ENCODE measurements around the gene PPM1L.

The PPM1L gene

DNA sequence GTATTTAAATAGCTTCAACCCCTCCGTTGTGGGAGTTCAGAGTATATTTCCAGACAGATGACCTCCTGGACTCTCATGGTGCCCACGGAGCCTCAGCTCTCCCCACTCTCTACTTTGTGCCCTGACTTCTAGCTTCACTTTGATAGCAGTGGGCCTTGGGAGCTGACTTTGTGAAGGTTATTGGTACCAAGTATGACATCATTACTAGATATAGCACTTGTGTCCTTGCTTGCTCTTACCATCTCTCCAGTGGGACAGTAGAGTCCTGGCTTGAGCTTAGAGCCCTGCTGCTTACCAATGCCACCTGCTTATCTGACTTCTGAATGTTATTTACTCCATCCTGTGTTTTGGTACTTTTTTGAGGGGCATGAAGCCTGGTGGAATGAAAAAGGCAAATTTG, 53.4 kb downstream of the PPM1L start:
- ChIA-PET POLR2A (ENCODE audit: low non-redundant PET) (no interaction called here), CTCF (no interaction called here)
- TF ChIP-seq, protein P1, sequence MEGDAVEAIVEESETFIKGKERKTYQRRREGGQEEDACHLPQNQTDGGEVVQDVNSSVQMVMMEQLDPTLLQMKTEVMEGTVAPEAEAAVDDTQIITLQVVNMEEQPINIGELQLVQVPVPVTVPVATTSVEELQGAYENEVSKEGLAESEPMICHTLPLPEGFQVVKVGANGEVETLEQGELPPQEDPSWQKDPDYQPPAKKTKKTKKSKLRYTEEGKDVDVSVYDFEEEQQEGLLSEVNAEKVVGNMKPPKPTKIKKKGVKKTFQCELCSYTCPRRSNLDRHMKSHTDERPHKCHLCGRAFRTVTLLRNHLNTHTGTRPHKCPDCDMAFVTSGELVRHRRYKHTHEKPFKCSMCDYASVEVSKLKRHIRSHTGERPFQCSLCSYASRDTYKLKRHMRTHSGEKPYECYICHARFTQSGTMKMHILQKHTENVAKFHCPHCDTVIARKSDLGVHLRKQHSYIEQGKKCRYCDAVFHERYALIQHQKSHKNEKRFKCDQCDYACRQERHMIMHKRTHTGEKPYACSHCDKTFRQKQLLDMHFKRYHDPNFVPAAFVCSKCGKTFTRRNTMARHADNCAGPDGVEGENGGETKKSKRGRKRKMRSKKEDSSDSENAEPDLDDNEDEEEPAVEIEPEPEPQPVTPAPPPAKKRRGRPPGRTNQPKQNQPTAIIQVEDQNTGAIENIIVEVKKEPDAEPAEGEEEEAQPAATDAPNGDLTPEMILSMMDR (conservative IDR thresholded peaks at IDR 0.05; ENCODE audit: low read depth): no peak

DNA sequence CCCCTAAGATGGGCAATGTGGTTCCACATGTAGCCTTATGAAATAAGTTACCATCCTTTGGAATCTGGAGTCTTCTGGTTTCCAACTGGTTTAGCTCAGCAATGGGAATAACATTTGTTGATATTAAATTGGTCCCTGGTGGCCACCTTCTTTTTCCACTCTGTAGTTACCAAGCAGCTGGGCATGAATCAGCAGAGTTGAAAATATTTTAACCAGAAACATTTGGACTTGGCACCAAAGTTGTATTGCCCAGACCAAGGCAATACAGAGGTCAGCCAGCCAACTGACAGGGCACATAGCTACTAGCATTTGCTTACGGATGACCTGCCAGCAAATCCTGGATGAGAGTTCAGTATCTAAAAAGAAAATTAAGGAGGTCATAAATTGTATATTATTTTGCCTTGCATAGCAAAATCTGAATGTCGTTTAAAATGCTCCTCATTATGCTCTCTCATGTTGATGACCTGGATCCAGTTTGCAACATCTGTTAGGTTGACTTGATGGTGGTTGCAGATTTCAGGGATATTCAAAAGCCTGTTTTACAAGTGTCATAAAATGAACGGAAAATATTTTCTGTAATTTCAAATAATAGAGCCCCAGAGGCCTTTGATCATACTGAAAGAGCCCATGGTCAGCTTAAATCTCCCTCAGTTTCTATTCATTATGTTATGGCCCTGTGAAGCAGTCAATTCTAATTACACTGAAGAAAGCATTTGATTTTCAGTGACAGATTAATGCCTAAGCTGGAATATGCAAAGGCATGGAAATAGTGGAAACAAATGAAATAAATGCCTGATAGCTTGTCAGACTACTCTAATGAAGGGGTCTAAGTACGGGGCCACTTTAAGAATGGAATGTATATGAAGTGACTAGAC, 54.6 kb downstream of the PPM1L start:
- ChIA-PET CTCF (interaction anchor here (0.5 to 0.9 kb wide), 5 partner anchors 105 to 691 kb away, joined by 3 to 4 read pairs (median 3); no protein-coding TSS in a partner anchor), POLR2A (ENCODE audit: low non-redundant PET) (no interaction called here)
- DNase-seq (ENCODE audit: low spot score): no peak
- TF ChIP-seq, protein P1 (conservative IDR thresholded peaks at IDR 0.05; ENCODE audit: low read depth): no peak
- no peak overlapping the region for H3K27ac ChIP-seq

More for the DNA sequence above, 53.4 kb downstream of the PPM1L start:
- no peak for DNase-seq (ENCODE audit: low spot score)
- H3K27ac ChIP-seq: no peak overlapping the region

DNA sequence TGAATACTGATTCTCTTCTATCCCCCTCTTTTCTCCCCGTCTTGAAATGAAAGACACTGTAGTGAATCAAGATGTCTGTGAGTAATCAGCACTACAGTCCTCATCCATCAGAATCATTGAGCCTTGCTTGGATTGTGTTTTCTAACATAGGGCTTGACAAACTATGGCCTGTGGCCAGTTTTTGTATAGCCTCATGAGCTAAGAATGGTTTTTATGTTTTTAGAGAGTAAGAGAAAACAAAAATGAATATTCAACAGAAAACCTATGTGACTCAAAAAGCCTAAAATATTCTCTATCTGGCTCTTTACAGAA, 55.2 kb downstream of the PPM1L start:
- DNase-seq (ENCODE audit: low spot score): no peak
- ChIA-PET POLR2A (ENCODE audit: low non-redundant PET) (no interaction called here), CTCF (interaction anchor here (0.7 kb wide), 1 partner anchor 646 kb away, joined by 3 read pairs; no protein-coding TSS in a partner anchor)
- H3K27ac ChIP-seq: no peak overlapping the region
- TF ChIP-seq, protein P1 (conservative IDR thresholded peaks at IDR 0.05; ENCODE audit: low read depth): no peak

DNA sequence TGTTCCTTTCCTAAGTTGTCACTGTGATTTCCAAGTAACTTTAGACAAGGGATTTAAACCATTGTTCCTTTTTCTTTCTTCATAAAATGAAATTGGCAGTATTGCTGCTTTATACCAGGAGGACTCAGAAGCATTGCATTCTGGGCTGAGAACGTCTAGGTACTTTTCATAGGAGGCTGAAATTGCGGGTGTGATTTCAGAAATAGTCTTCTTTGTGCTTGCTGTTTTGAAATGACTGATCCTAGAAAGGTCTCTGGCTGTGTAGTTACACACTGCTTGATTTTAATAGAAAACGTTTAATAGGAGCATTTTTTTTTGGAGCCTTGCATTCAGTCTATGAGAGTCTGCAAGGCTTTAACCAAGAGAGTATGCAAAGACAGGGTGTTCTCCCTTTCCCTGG, 56.3 kb downstream of the PPM1L start:
- CTCF ChIA-PET: no interaction called here

DNA sequence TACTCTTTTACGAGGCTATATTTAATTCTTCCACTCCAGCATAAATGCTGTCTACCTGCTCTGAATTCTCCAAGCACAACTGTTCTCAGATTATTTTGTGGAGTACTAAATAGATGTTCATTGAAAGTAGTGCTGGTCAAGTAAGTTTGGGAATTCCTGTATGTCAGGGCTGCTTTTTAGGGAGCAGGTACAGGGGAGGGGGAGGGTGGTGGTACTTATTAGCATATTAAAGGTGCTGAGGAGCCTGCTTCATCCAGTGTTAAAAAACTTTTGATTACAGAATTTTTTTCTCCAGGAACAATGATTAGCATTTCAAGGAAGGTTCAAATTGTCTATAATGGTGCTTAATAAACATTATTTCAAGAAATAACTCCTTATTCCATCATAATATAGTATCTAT, 59.2 kb downstream of the PPM1L start:
- H3K27ac ChIP-seq: no peak overlapping the region
- POLR2A ChIA-PET (ENCODE audit: low non-redundant PET): no interaction called here
- CTCF ChIA-PET: no interaction called here
- TF ChIP-seq, protein P1 (conservative IDR thresholded peaks at IDR 0.05; ENCODE audit: low read depth): no peak
- no peak for DNase-seq (ENCODE audit: low spot score)

More for the DNA sequence above, 56.3 kb downstream of the PPM1L start:
- POLR2A ChIA-PET (ENCODE audit: low non-redundant PET): no interaction called here
- no peak overlapping the region for H3K27ac ChIP-seq
- DNase-seq (ENCODE audit: low spot score): no peak
- TF ChIP-seq, protein P1 (conservative IDR thresholded peaks at IDR 0.05; ENCODE audit: low read depth): no peak

DNA sequence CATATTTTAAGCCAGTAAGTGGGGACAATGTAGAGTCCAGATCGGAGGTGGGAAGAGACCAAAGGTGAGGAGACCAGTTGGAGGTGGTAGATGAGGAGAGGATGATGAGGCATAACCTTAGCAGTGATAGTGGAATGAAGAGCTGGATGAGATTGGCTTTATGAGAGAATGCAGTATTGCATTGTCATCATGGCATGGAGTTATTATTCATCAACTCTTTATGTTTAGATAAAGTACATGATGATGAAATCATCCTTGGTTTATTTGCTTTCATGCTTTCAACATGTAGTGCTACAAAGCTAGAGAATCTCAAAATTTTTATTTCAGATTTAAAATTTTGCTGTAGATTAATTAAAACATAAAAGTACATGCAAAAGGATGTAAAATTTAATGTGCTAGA, 64.0 kb downstream of the PPM1L start:
- POLR2A ChIA-PET (ENCODE audit: low non-redundant PET): no interaction called here
- no peak overlapping the region for H3K27ac ChIP-seq
- CTCF ChIA-PET: interaction anchor here (0.7 kb wide), 1 partner anchor 1591 kb away, joined by 3 read pairs; no protein-coding TSS in a partner anchor
- TF ChIP-seq, protein P1 (conservative IDR thresholded peaks at IDR 0.05; ENCODE audit: low read depth): no peak
- DNase-seq (ENCODE audit: low spot score): no peak

Data from RWPE1 (cell line).